HepG2 (cell line): ENCODE measurements around the gene TSSK3. TPM values are rescaled to one million over a fixed set of nuclear protein-coding genes. Genes with fewer than 3 reads are reported as not detected.

ENCODE experiments used
- ATF2 ChIP-seq: sonication (generic); formaldehyde crosslinking; IDR thresholded peaks from 2 replicates; pipeline ENCODE4 v1.4.0; 2020; ENCODE audit warnings: missing genetic modification reagents
- CBFB ChIP-seq: sonication (generic); formaldehyde crosslinking; IDR thresholded peaks from 2 replicates; pipeline ENCODE4 v1.4.0; 2020; ENCODE audit warnings: missing genetic modification reagents
- FOXP1 ChIP-seq, 2 experiments: fragments of 450-650 bp in 1 of 2; IDR thresholded peaks; 2 replicates each; pipeline ENCODE4 v1.6.1; 2017 to 2018; ENCODE audit warnings: antibody characterized with exemption in 1 of 2
- IRF2 ChIP-seq: IDR thresholded peaks from 2 replicates; pipeline ENCODE4 v1.6.1; 2018; ENCODE audit warnings: missing genetic modification reagents, missing compliant biosample characterization
- KLF11 ChIP-seq: IDR thresholded peaks from 2 replicates; pipeline ENCODE4 v1.6.1; 2016; ENCODE audit warnings: missing compliant biosample characterization
- SMAD1 ChIP-seq: sonication (generic); formaldehyde crosslinking; IDR thresholded peaks from 2 replicates; pipeline ENCODE4 v1.4.0; 2020; ENCODE audit warnings: missing genetic modification reagents, low read depth, mild to moderate bottlenecking, borderline replicate concordance
- SYNCRIP ChIP-seq: fragments of 200-400 bp; formaldehyde crosslinking; IDR thresholded peaks from 2 replicates; pipeline ENCODE4 v1.6.1; 2018; ENCODE audit warnings: mild to moderate bottlenecking, low read depth, low read length; ENCODE audit not compliant: insufficient read depth
- TARDBP ChIP-seq: sonication (generic); formaldehyde crosslinking; IDR thresholded peaks from 2 replicates; pipeline ENCODE4 v1.8.0; 2022; ENCODE audit warnings: mild to moderate bottlenecking, missing genetic modification reagents
- TCF7L2 ChIP-seq: IDR thresholded peaks from 2 replicates; pipeline ENCODE4 v1.6.1; 2011; ENCODE audit warnings: mild to moderate bottlenecking, low read depth, low read length, moderate library complexity
- ZBTB7B ChIP-seq: sonication (generic); formaldehyde crosslinking; IDR thresholded peaks from 2 replicates; pipeline ENCODE4 v1.4.0; 2020; ENCODE audit warnings: missing genetic modification reagents
- ZFP36 ChIP-seq: fragments of 150-350 bp; IDR thresholded peaks from 2 replicates; pipeline ENCODE4 v1.6.1; 2018; ENCODE audit warnings: borderline replicate concordance, low read length, low read depth; ENCODE audit not compliant: partially characterized antibody
- ZNF136 ChIP-seq: sonication (generic); formaldehyde crosslinking; IDR thresholded peaks from 2 replicates; pipeline ENCODE4 v1.8.1; 2022; ENCODE audit warnings: low read depth, mild to moderate bottlenecking, moderate library complexity, missing genetic modification reagents
- ZNF17 ChIP-seq: sonication (generic); formaldehyde crosslinking; IDR thresholded peaks from 2 replicates; pipeline ENCODE4 v1.5.0; 2020; ENCODE audit warnings: mild to moderate bottlenecking, missing genetic modification reagents
- ZNF30 ChIP-seq: sonication (generic); formaldehyde crosslinking; IDR thresholded peaks from 2 replicates; pipeline ENCODE4 v1.5.0; 2020; ENCODE audit warnings: mild to moderate bottlenecking, missing genetic modification reagents
- ZNF460 ChIP-seq: sonication (generic); formaldehyde crosslinking; IDR thresholded peaks from 2 replicates; pipeline ENCODE4 v1.5.1; 2020; ENCODE audit warnings: missing genetic modification reagents, mild to moderate bottlenecking, borderline replicate concordance
- ZNF768 ChIP-seq: sonication (generic); formaldehyde crosslinking; IDR thresholded peaks from 2 replicates; pipeline ENCODE4 v1.4.0; 2020; ENCODE audit warnings: missing genetic modification reagents
- ZSCAN12 ChIP-seq: sonication (generic); formaldehyde crosslinking; IDR thresholded peaks from 2 replicates; pipeline ENCODE4 v1.9.0; 2021; ENCODE audit warnings: mild to moderate bottlenecking, missing genetic modification reagents
- polyA plus RNA-seq, 8 experiments: library from polyadenylated mRNA; depleted of rRNA in 3 of 8; stranded (reverse) in 7 of 8; unstranded in 1 of 8; fragments of >200 nt; fragmentation: Illumina TruSeq in 4 of 8; extraction: Trizol in 4 of 8; gene quantifications; 2 replicates each; pipeline versions ENCODE4 v1.2.1 to v1.2.3, GENCODE V29; 2011 to 2016; ENCODE audit warnings: low read depth in 4 of 8, missing spikeins in 1 of 8, mixed read lengths in 1 of 8; ENCODE audit not compliant: insufficient read depth in 1 of 8
- total RNA-seq, 5 experiments: library from RNA; depleted of rRNA; stranded (reverse); fragments of >200 nt; fragmentation: Illumina TruSeq; extraction: Trizol; gene quantifications; 2 replicates each; pipeline ENCODE4 v1.2.3, GENCODE V29; 2016; ENCODE audit warnings: low read depth in 1 of 5
- TF ChIP-seq, protein P1 (sequence below): IDR thresholded peaks from 2 replicates; pipeline ENCODE4 v1.6.1; 2016; ENCODE audit warnings: mild to moderate bottlenecking, missing biosample characterization, missing genetic modification reagents
- TF ChIP-seq, protein P2 (sequence below): sonication (generic); formaldehyde crosslinking; IDR thresholded peaks from 2 replicates; pipeline ENCODE4 v1.5.0; 2020; ENCODE audit warnings: mild to moderate bottlenecking, missing genetic modification reagents
- TF ChIP-seq, protein P3 (sequence below): sonication (generic); formaldehyde crosslinking; IDR thresholded peaks from 2 replicates; pipeline ENCODE4 v1.4.0; 2020; ENCODE audit warnings: missing genetic modification reagents, mild to moderate bottlenecking, borderline replicate concordance
- TF ChIP-seq, protein P4 (sequence below): sonication (generic); formaldehyde crosslinking; IDR thresholded peaks from 2 replicates; pipeline ENCODE4 v1.4.0; 2020; ENCODE audit warnings: missing genetic modification reagents

Gene TSSK3
- total and polyA plus RNA-seq, 2 of the 13 experiments (the other 11 are each of a cell fraction or from before 2014, with no cell fraction given), result 1.0 to 1.1 TPM

- TF ChIP-seq SMAD1 (CRISPR knock-in tag) (peak; percentile 88), ZNF17 (no peak), KLF11 (CRISPR knock-in tag) (no peak), ZFP36 (no peak), FOXP1 (IDR thresholded peaks at IDR 0.05) (no peak), FOXP1 (CRISPR knock-in tag; IDR thresholded peaks at IDR 0.05) (no peak), TCF7L2 (no peak), CBFB (CRISPR knock-in tag) (no peak; the same call in 1 of the 2 replicates), ZNF136 (no peak), ZNF768 (CRISPR knock-in tag) (0 out of 2 replicates have a peak, but pooled peaks have one; percentile 20), ZSCAN12 (CRISPR knock-in tag) (no peak), ZNF30 (0 out of 2 replicates have a peak, but pooled peaks have one; percentile 22), ATF2 (CRISPR knock-in tag) (peak; percentile 3; the same call in 1 of the 2 replicates), SYNCRIP (no peak), IRF2 (no peak), TARDBP (0 out of 2 replicates have a peak, but pooled peaks have one; percentile 4), ZBTB7B (CRISPR knock-in tag) (no peak; the same call in 1 of the 2 replicates), ZNF460 (no peak)
- TF ChIP-seq, protein P1, sequence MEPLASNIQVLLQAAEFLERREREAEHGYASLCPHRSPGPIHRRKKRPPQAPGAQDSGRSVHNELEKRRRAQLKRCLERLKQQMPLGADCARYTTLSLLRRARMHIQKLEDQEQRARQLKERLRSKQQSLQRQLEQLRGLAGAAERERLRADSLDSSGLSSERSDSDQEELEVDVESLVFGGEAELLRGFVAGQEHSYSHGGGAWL, result no peak; the same call in 1 of the 2 replicates
- TF ChIP-seq, protein P2, sequence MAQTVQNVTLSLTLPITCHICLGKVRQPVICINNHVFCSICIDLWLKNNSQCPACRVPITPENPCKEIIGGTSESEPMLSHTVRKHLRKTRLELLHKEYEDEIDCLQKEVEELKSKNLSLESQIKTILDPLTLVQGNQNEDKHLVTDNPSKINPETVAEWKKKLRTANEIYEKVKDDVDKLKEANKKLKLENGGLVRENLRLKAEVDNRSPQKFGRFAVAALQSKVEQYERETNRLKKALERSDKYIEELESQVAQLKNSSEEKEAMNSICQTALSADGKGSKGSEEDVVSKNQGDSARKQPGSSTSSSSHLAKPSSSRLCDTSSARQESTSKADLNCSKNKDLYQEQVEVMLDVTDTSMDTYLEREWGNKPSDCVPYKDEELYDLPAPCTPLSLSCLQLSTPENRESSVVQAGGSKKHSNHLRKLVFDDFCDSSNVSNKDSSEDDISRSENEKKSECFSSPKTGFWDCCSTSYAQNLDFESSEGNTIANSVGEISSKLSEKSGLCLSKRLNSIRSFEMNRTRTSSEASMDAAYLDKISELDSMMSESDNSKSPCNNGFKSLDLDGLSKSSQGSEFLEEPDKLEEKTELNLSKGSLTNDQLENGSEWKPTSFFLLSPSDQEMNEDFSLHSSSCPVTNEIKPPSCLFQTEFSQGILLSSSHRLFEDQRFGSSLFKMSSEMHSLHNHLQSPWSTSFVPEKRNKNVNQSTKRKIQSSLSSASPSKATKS, result no peak
- TF ChIP-seq, protein P3, sequence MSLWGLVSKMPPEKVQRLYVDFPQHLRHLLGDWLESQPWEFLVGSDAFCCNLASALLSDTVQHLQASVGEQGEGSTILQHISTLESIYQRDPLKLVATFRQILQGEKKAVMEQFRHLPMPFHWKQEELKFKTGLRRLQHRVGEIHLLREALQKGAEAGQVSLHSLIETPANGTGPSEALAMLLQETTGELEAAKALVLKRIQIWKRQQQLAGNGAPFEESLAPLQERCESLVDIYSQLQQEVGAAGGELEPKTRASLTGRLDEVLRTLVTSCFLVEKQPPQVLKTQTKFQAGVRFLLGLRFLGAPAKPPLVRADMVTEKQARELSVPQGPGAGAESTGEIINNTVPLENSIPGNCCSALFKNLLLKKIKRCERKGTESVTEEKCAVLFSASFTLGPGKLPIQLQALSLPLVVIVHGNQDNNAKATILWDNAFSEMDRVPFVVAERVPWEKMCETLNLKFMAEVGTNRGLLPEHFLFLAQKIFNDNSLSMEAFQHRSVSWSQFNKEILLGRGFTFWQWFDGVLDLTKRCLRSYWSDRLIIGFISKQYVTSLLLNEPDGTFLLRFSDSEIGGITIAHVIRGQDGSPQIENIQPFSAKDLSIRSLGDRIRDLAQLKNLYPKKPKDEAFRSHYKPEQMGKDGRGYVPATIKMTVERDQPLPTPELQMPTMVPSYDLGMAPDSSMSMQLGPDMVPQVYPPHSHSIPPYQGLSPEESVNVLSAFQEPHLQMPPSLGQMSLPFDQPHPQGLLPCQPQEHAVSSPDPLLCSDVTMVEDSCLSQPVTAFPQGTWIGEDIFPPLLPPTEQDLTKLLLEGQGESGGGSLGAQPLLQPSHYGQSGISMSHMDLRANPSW, result no peak; the same call in 1 of the 2 replicates
- TF ChIP-seq, protein P4, sequence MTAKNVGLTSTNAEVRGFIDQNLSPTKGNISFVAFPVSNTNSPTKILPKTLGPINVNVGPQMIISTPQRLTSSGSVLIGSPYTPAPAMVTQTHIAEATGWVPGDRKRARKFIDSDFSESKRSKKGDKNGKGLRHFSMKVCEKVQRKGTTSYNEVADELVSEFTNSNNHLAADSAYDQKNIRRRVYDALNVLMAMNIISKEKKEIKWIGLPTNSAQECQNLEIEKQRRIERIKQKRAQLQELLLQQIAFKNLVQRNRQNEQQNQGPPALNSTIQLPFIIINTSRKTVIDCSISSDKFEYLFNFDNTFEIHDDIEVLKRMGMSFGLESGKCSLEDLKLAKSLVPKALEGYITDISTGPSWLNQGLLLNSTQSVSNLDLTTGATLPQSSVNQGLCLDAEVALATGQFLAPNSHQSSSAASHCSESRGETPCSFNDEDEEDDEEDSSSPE (CRISPR knock-in tag), result peak; percentile 54; the same call in 1 of the 2 replicates
These were observed 10.7 kb upstream of the TSSK3 start (continued) for GRCh38 chr1:32351399-32352238.
